Midbrain (tissue), 1 donor: ENCODE results near the gene MAN1C1.

ENCODE experiments used
- DNase-seq: peaks from one replicate; lab custom pipeline; 2025; lab: John Stamatoyannopoulos, UW

MAN1C1 gene

DNA sequence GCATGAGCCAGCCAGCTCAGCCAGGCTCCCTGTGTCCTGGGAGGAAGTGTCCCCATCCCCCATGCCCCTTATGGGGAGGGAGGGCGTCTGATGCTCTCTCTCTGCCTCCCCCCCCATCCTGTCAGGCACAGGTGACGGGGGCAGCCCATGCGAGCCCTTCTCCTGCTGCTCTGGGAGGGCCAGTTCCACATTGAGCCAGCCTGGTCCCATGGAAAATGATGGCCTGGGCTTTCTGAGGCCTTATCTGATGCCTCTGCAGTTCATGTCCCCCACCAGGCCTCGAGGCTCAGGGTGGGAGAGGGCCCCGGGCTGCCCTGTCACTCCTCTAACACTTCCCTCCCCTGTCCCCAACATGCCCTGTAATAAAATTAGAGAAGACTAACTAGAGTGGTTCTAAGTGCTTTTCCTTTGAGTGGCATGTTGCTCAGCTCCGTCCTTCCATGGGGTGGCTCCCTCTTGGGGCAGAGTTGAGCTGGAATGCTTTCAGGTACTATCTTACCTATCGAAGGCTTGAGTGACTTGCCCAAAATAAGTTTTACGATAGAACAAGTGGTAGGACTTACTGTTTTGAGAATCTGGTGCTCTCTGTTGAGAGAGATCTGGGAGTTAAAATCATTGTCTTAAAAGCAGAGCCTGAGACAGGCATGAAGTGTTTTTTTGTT, 201.4 kb downstream of the MAN1C1 start:
- DNase-seq: no peak

DNA sequence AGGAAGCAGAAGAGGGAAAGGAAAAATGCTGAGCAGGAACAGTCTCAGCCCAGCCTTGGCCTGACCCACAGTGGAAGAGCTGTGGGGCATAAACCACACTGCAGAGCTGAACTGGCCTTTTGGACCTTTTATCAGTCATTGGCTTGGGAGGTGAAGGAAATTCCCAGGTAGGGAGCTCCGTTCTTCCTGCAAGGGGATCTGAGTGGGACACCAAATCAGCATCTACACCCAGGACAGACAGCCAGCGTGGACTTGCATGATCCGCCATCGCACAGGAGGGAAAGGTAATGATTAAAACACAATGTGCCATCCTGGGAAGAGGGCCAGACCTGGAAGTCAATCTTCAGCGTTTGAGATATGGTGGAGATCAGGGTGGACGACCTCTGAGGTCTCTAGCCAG, 202.0 kb downstream of the MAN1C1 start:
- DNase-seq: no peak

DNA sequence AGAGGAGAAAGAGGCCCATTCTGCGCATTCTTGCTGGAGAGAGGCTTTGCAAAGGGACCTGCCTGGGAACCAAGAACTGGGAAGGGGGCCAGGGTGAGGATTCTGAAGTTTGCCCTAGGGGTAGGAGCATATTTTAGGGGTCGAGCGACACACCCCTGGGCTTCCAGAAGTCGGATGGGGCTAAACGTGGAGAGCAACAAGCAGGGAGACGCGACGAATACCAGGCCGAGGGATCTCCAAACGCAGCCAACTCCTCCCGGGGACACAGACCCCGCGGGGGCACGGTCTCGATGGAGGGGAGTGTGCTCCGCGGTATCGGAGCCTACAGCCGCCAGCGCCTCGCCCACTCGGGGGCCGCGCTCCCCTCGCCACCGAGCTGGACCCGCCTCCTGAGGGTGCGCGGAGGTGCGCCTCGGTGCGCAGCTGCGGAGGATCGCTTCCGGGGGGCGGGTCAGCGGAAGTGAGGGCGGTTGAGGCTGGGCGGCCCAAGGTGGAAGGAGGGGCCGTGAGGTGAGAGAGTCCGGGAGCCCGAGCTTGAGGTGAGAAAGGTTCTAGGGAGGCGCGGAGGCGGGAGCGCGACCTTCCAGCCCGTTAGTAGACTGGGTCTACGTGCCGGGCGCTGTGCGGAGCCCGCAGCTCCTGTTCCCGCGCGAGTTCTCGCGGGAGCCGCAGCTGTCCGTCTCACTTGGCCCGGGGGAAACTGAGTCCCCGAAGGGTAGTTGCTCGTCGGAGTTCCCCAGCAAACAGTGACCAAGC, 203.1 kb downstream of the MAN1C1 start, which contains the start of gene MTFR1L:
Gene MTFR1L (plus strand): TSS at position 464 of the 756 bp plus-strand sequence. CDS start 3,151 bp downstream, outside the sequence.
- peak; percentile 87 for DNase-seq

DNA sequence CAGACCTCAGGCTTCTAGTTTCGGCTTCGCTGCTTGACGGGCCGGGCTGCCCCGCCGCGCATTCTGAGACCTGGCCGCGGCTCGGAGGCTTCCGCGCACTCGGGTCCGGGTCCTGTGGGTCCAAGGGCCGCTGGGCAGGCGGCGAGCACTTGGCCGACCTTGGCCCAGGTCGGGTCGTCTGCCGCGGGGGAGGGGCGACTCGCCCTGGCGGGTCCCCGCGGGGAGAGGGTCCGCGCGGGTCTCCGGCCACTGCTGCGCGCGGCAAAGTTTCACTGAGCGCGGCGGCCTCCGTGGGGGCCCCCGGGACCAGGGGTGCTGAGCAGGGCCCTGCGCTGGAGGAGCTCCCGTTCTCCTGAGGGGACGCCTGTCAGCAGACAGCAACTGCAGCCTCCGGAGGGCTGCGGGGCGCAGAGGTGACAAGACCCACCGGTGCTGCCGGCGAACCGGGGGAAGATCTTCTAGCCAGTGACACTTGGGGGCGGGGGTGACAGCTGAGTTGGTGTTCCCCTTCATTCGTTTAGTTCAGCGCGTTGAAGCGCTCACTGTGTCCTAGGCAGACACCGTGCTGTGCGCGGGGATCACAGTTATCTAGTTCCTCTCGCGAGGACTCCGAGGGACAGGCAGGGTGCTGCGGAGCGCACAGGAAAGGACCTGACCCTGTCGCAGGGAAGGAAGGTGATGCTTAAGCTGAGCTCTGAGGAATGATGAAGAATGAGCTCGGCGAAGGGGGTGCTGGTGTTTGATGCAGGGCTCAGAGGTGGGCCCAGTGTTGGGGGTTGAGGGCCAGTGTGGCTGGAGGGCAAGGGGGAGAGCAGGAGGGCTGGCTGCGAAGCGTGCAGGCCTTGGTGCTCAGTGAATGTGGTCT, 203.9 kb downstream of the MAN1C1 start:
- no peak for DNase-seq

DNA sequence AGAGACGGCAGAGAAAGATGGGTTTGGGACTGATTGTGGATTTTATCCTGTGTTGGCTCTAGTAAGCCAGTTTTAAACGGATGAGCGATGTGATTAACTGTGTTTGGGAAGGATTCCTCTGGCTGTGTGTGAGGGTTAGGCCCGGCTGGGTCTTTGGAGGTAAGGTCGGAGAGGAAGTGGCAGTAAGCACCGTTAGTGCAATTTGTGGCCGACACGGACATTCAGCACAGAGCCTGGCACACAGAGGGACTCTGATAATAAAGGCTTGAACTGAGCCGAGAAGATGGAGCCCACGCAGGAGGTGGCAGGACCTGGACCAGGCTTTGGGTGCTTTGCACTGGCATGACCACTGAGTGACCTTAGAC, 204.5 kb downstream of the MAN1C1 start:
- DNase-seq: no peak

DNA sequence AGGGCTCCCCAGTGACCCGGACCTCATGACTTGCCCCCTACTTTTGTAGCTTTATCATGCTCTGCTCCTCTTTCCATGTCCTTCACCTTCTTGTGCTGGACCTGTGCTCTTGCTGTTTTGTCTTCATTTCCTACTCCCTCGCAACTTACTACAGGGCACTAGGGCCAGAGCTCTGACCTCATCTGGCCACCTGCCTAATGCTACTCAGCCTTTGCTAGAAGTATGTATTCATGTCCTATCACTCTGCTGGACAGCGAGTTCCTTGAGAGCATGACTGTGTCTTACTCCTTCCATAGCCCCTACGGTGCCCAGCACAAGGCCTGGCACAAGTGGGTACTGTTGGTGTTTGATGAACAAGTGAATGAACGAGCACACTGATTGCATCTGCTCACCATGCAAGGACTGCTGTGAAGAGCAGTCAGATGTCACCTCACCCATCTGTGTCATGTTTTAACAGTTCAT, 205.1 kb downstream of the MAN1C1 start:
- DNase-seq: no peak

DNA sequence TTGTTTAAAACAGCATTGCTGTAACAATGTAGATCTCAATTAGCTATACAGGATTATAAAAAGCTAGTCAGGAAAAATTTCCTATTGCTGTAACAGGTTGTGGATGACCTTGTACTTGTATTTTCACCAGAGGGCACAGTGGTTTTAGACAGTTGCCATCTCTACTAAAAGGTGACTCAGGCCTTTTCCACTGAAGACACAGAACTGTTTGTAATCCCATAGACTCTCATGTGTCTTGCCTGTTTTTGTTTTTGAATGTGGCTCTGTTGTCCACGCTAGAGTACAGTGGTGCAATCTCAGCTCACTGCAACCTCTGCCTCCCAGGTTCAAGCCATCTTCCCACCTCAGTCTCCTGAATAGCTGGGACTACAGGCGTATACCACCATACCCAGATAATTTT, 209.0 kb downstream of the MAN1C1 start:
- no peak for DNase-seq

DNA sequence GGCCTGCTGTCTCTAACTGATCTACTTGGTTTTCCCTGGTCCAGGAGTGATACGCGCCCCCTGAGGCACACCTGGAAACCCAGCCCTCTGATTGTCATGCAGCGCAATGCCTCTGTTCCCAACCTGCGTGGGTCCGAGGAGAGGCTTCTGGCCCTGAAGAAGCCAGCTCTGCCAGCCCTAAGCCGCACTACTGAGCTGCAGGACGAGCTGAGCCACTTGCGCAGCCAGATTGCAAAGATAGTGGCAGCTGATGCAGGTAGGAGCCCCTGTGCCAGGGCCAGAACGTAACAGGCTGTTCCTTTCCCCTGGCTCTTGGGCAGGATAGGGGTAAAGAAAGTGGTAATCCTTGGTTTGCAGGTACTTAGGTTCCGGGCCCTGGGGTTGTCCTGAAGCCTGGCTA, 210.0 kb downstream of the MAN1C1 start:
- DNase-seq: no peak

DNA sequence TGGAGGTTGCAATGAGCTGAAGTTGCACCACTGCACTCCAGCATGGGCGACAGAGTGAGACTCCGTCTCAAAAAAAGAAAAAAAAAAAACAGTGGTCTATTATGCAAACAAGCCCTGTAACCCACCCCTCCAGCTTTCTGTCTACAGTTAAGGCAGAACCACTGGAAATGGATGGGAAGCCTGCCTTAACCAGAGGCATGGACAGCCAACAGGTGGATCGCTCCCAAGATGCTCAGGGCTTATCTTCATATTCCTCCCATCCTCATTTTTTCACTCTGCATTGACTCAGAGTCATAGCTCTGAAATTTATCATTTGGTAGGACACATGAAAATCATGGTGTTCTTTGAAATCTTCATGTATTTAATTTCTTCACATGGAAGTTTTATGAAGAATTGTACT, 211.9 kb downstream of the MAN1C1 start:
- DNase-seq: no peak

DNA sequence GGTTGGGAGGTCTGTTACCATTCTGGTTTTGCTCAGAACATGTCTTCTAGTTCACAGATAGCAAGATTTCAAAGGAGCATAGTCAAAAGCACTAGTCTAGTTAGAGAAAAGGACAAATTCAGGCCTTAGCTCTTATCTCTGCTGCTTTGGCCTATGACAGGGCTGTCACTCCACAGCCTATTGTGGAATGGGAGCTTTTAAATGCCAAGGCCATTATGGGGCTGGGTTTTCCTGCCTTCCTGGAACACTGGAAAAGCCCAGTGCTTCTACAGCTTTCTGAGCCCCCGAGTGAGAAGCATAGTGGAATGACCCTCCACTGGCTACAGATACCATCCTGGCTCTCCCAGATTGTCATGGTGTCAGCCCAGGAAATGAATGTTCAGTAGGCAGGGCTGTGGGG, 212.5 kb downstream of the MAN1C1 start:
- no peak for DNase-seq

DNA sequence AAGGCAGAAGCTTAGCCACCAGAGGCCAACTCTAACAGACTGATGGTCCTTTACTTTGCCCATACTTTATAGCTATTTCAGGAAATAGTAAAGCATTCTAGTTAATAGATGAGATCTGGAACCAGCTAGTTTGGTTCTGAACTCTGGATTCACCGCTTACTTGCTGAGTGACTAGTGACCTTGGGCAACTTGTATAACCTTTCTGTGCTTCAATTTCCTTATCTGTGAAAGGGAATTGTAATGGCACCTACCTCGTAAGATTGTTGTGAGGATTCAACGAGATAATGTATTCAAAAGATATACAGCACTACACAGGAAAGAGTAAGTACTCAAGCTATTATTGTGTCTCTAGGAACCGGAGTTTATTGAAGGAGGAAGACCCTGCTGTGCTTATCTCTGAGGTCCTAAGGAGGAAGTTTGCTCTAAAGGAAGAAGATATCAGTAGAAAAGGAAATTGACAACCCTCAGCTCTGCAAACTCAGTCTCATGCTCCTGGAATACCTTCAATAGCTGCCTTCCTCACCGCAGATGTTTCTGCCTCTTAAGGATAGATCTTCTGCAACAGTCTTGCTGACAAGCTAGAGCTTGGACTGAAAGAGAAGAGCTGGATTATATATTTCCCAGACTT, 215.1 kb downstream of the MAN1C1 start:
- no peak for DNase-seq

DNA sequence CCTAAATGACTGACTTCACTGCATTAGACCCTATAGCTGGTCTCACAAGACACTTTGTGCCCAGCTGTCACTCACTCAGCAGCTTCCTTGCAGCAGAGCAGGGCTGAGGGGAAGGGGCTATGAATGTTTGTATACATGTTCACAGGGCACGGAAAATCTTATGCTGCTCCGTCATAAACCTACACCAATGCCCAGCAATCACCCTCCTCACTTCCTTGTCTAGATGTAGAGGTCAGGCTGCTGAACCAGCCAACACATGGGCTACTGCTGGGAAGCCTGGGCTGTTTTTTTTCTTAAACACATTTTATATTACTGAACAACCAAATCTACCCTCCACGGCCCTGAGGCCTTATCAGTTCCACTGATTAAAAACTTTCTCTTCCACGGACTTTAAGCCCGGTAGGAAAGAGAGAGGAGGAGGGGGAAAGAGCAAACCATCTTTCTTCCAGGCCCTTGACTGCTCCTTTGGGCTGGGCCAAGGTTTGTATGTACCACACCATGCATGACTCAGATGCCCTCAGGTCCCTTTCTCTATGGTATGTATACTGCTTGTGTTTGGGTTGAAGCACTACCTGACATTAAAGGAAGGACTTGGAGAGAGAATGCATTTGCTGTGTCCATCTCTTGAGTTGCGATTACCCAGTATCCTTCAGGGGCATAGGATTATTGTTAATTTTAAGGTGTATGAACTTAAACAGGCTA, 215.9 kb downstream of the MAN1C1 start:
- DNase-seq: no peak

DNA sequence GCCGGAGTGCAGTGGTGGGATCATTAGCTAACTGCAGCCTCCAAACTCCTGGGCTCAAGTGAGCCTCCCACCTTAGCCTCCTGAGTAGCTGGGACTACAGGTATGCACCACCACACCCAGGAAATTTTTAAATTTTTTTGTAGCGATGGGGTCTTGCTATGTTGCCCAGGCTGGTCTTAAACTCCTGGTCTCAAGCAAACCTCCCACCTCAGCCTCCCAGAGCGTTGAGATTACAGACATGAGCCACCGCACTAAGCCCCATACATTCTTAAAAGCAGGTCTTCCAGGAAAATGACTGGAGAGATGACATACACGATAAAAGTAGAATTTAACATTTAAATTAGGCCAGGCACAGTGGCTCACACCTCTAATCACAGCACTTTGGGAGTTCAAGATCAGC, 216.6 kb downstream of the MAN1C1 start:
- DNase-seq: no peak
